MM.1S (cell line): ENCODE data around the gene PLCH2.
A peak's percentile ranks its signal among the peaks of the same experiment; 100 is the strongest.

Experiments used
- DNase-seq: peaks from one replicate; pipeline ENCODE4 v3.0.0-alpha.2; 2015
- H2AFZ ChIP-seq: fragments of 300-600 bp; sonication (generic); 2 replicates; pipeline ENCODE4 v1.6.0; 2016; ENCODE audit warnings: antibody characterized with exemption, low read length
- H3F3A ChIP-seq: fragments of 300-600 bp; sonication (generic); 2 replicates; pipeline ENCODE4 v1.6.1; 2016; ENCODE audit warnings: mild to moderate bottlenecking, antibody characterized with exemption, low read length, moderate library complexity, mixed read lengths; ENCODE audit not compliant: insufficient read depth
- H3K27ac ChIP-seq: fragments of 300-600 bp; sonication (generic); 2 replicates; pipeline ENCODE4 v1.5.1; 2016; ENCODE audit warnings: mild to moderate bottlenecking, low read length
- H3K27me3 ChIP-seq: fragments of 300-600 bp; sonication (generic); replicated peaks from 2 replicates; pipeline ENCODE4 v1.6.0; 2016; ENCODE audit warnings: low read length; ENCODE audit not compliant: insufficient read depth
- H3K36me3 ChIP-seq: fragments of 300-600 bp; sonication (generic); replicated peaks from 2 replicates; pipeline ENCODE4 v1.6.1; 2016; ENCODE audit warnings: mild to moderate bottlenecking, low read length, mixed read lengths; ENCODE audit not compliant: insufficient read depth
- H3K4me1 ChIP-seq: fragments of 300-600 bp; sonication (generic); 2 replicates; pipeline ENCODE4 v1.6.1; 2016; ENCODE audit warnings: low read length, mixed read lengths
- H3K4me2 ChIP-seq: fragments of 300-600 bp; sonication (generic); 2 replicates; pipeline ENCODE4 v1.6.0; 2016; ENCODE audit warnings: low read depth, low read length
- H3K4me3 ChIP-seq: fragments of 300-600 bp; sonication (generic); 2 replicates; pipeline ENCODE4 v1.5.1; 2016; ENCODE audit warnings: low read length, mixed read lengths
- H3K79me2 ChIP-seq: fragments of 300-600 bp; sonication (generic); 2 replicates; pipeline ENCODE4 v1.6.1; 2016; ENCODE audit warnings: mixed run types, low read length, mixed read lengths
- H3K9ac ChIP-seq: fragments of 300-600 bp; sonication (generic); 2 replicates; pipeline ENCODE4 v1.6.1; 2016; ENCODE audit warnings: low read length, mixed read lengths
- H3K9me2 ChIP-seq: fragments of 300-600 bp; sonication (generic); replicated peaks from 2 replicates; pipeline ENCODE4 v1.6.1; 2016; ENCODE audit warnings: mild to moderate bottlenecking, low read length, mixed read lengths; ENCODE audit not compliant: insufficient read depth
- H3K9me3 ChIP-seq: fragments of 300-600 bp; sonication (generic); replicated peaks from 2 replicates; pipeline ENCODE4 v1.6.1; 2016; ENCODE audit warnings: mild to moderate bottlenecking, low read length, mixed read lengths; ENCODE audit not compliant: insufficient read depth
- H4K20me1 ChIP-seq: fragments of 300-600 bp; sonication (generic); 2 replicates; pipeline ENCODE4 v1.6.1; 2016; ENCODE audit warnings: mild to moderate bottlenecking, low read length, moderate library complexity, mixed read lengths; ENCODE audit not compliant: insufficient read depth
- EZH2 ChIP-seq: fragments of 300-600 bp; sonication (generic); optimal IDR thresholded peaks from 2 replicates; pipeline ENCODE3; 2017; ENCODE audit warnings: low read depth, mild to moderate bottlenecking, antibody characterized with exemption, low read length, mixed read lengths
- EZH2phosphoT487 ChIP-seq: fragments of 300-600 bp; sonication (generic); IDR thresholded peaks from 2 replicates; pipeline ENCODE4 v1.6.1; 2018; ENCODE audit warnings: antibody characterized with exemption, low read length
- TF ChIP-seq, protein P1 (sequence below): fragments of 300-600 bp; sonication (generic); IDR thresholded peaks from 2 replicates; pipeline ENCODE4 v1.5.1; 2016; ENCODE audit warnings: antibody characterized with exemption, low read length, mixed read lengths

PLCH2 gene

DNA sequence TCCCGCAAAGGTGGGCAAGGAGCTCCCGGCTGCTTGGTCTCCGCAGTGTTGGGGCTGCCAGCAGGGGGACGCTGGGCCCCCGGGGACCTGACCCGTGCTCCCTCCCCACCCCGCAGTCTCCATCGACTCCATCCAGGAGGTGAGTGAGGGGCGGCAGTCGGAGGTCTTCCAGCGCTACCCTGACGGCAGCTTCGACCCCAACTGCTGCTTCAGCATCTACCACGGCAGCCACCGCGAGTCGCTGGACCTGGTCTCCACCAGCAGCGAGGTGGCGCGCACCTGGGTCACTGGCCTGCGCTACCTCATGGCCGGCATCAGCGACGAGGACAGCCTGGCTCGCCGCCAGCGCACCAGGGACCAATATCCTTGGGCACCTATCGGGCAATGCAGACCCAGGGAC is 3.5 kb downstream of the PLCH2 start:
- Histone ChIP-seq H3K4me1 (peaks cover 19% of the 10 kb centered on the region), H3K4me2 (peak overlapping the region; percentile 27; the same call in 1 of the 2 replicates), H3K9me3 (no peaks in the 10 kb centered on the region), H3K27me3 (peaks cover 50% of the 10 kb centered on the region), H4K20me1 (no peaks in the 10 kb centered on the region), H2AFZ (no peak overlapping the region), H3K9me2 (no peaks in the 10 kb centered on the region), H3K9ac (no peak overlapping the region), H3K27ac (no peak overlapping the region), H3K36me3 (no peaks in the 10 kb centered on the region), H3K79me2 (no peaks in the 10 kb centered on the region), H3F3A (0 out of 2 replicates have a peak, but pooled peaks cover 7% of the 10 kb centered on the region), H3K4me3 (no peak overlapping the region)
- TF ChIP-seq EZH2phosphoT487, result no peak
- no peak for TF ChIP-seq EZH2
- TF ChIP-seq, protein P1, sequence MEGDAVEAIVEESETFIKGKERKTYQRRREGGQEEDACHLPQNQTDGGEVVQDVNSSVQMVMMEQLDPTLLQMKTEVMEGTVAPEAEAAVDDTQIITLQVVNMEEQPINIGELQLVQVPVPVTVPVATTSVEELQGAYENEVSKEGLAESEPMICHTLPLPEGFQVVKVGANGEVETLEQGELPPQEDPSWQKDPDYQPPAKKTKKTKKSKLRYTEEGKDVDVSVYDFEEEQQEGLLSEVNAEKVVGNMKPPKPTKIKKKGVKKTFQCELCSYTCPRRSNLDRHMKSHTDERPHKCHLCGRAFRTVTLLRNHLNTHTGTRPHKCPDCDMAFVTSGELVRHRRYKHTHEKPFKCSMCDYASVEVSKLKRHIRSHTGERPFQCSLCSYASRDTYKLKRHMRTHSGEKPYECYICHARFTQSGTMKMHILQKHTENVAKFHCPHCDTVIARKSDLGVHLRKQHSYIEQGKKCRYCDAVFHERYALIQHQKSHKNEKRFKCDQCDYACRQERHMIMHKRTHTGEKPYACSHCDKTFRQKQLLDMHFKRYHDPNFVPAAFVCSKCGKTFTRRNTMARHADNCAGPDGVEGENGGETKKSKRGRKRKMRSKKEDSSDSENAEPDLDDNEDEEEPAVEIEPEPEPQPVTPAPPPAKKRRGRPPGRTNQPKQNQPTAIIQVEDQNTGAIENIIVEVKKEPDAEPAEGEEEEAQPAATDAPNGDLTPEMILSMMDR, result no peak
- no peak for DNase-seq

DNA sequence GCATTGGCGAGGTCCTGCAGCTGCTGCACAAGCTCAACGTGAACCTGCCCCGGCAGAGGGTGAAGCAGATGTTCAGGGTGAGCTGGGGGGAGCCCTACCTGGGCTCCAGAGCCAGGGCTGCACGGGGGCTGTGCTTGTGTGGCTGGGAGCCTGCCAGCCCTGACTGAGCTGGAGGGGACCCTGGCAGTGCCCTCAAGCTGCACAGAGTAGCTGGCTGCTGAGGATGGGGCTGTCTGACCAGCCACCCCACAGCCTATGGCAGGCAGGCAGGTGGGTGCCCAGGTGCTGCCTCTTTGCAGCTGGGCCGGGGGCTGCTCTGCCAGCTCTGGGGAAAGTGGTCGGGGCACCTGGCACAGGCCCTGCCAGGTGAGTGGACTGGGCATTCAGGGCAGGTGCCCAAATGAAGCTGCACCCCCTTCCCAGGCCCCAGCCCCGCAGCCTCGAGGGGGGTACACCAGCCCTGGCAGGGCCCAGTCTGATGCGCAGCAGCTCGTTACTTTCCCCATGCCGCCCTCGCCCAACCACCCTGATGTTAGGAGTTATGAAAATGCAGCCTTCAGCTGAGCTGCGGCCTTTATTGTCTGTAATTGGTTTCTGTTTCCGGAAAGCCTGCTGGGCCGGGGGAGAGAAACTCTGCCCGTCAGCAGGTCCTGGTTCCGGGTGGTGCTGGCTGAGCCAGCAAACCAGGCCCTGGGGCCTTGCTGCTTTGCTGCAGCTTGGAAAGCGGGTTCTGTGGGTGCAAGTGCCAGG is 4.3 kb downstream of the PLCH2 start:
- TF ChIP-seq, protein P1, result no peak
- no peak for TF ChIP-seq EZH2
- TF ChIP-seq EZH2phosphoT487, result no peak
- H2AFZ ChIP-seq, result no peak overlapping the region
- H3F3A ChIP-seq, result 0 out of 2 replicates have a peak, but pooled peaks cover 7% of the 10 kb centered on the region
- no peaks in the 10 kb centered on the region for H3K36me3 ChIP-seq
- peaks cover 47% of the 10 kb centered on the region for H3K27me3 ChIP-seq
- H3K4me2 ChIP-seq, result peak overlapping the region; percentile 27; the same call in 1 of the 2 replicates
- H3K4me3 ChIP-seq, result no peak overlapping the region; the same call in 1 of the 2 replicates
- no peaks in the 10 kb centered on the region for H3K9me2 ChIP-seq
- H4K20me1 ChIP-seq, result no peaks in the 10 kb centered on the region
- peak overlapping the region; percentile 23; the same call in 1 of the 2 replicates for H3K27ac ChIP-seq
- H3K9ac ChIP-seq, result no peak overlapping the region
- DNase-seq, result peak; percentile 74
- peaks cover 19% of the 10 kb centered on the region for H3K4me1 ChIP-seq
- no peaks in the 10 kb centered on the region for H3K79me2 ChIP-seq
- no peaks in the 10 kb centered on the region for H3K9me3 ChIP-seq

DNA sequence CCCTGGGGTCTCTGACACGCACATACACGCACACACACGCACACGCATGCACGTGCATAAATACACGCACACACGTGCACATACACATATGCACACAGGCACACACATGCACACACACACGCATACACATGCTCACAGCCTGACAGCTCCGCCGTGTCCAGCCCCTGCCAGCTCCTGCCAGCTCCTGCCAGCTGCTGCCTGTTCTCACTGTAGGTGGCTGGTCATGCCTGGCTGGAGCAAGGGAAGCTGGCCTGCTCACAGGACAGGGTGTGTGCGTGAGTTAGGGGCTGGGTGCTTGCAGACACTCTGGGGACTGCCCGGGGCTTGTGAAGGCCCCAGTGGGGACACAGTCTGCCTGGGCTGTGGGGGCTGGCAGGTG is 4.9 kb downstream of the PLCH2 start:
- Histone ChIP-seq H3K79me2 (no peaks in the 10 kb centered on the region), H3K27ac (peak overlapping the region; percentile 23; the same call in 1 of the 2 replicates), H3K9me3 (no peaks in the 10 kb centered on the region), H3K4me1 (peaks cover 19% of the 10 kb centered on the region), H3K4me2 (peak overlapping the region; percentile 27; the same call in 1 of the 2 replicates), H3K4me3 (no peak overlapping the region), H3K36me3 (no peaks in the 10 kb centered on the region), H3K27me3 (peaks cover 46% of the 10 kb centered on the region), H4K20me1 (no peaks in the 10 kb centered on the region), H3F3A (0 out of 2 replicates have a peak, but pooled peaks cover 7% of the 10 kb centered on the region), H3K9ac (no peak overlapping the region), H2AFZ (no peak overlapping the region), H3K9me2 (no peaks in the 10 kb centered on the region)
- no peak for DNase-seq
- TF ChIP-seq EZH2 (no peak), EZH2phosphoT487 (no peak)
- TF ChIP-seq, protein P1, result no peak
